Measurements from ENCODE around the gene NKAIN2.

DNA sequence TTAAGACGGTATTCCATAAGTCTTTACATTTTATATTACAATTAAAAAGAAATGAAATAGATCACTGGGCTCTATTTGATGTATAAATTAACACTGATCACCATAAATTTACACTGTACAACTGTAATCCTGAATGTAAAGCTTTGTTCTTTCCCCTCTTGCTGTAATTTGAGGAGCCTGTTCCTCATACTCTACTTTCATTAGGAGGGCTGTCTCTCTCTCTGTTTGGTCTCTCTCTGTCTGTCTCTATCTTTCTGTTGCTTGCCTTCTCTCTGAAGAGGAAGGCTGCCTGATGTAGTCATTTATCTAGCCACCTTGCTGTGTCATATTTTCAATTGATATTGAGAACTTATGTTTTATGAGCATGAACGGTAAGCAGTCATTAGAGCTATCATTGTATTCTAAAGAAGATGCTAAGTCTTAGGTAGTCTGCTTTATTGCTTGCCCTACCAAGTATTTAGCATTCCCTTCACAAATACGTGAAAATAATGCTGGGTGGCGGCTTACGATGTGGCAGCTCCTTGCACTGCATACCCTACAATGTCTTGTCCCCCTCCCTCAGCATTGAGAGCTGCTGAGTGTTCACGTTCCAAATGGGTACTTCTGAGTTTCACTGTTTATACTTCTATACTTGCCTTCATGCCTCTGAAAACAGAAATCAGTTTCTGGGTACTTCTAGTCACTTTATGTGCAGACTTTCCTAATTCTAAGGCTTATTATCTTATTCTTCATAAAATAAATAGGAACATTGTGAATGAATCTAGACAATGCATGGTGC, 205.5 kb downstream of the NKAIN2 start:
- TF ChIP-seq POLR2A (IDR thresholded peaks at IDR 0.05): no peak
- TF ChIP-seq, protein P1, sequence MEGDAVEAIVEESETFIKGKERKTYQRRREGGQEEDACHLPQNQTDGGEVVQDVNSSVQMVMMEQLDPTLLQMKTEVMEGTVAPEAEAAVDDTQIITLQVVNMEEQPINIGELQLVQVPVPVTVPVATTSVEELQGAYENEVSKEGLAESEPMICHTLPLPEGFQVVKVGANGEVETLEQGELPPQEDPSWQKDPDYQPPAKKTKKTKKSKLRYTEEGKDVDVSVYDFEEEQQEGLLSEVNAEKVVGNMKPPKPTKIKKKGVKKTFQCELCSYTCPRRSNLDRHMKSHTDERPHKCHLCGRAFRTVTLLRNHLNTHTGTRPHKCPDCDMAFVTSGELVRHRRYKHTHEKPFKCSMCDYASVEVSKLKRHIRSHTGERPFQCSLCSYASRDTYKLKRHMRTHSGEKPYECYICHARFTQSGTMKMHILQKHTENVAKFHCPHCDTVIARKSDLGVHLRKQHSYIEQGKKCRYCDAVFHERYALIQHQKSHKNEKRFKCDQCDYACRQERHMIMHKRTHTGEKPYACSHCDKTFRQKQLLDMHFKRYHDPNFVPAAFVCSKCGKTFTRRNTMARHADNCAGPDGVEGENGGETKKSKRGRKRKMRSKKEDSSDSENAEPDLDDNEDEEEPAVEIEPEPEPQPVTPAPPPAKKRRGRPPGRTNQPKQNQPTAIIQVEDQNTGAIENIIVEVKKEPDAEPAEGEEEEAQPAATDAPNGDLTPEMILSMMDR (IDR thresholded peaks at IDR 0.05 in 4 of 5, conservative IDR thresholded peaks at IDR 0.05 in 1 of 5): no peak
